ENCODE data around the gene B4GALT2. TPM values are rescaled to one million over a fixed set of nuclear protein-coding genes. Genes with fewer than 3 reads are reported as not detected.

The B4GALT2 gene
- total RNA-seq, 1 experiment from 2014 or later = 76.8 TPM

- RAD21 ChIA-PET (ENCODE audit: low non-redundant PET in 1 of 2, low total read pairs in 2 of 2, uncharacterized antibody in 2 of 2, unreplicated experiment in 2 of 2) = no interaction called here
These were observed 11.5 kb downstream of the B4GALT2 start for GRCh38 chr1:43990271-43991199.

More at GRCh38 chr1:43990271-43991199, 11.5 kb downstream of the B4GALT2 start:
- no peak for DNase-seq (ENCODE audit: low read depth, low spot score)
- TSS peak; percentile 46 for BruUV-seq (replicated peaks)
- CTCF ChIA-PET = interaction anchor here (1.0 kb wide), 1 partner anchor 56 kb away, joined by 3 read pairs; no protein-coding TSS in a partner anchor
- Histone ChIP-seq H3K27ac (ENCODE audit: low read depth, low read length) (peak overlapping the region; percentile 82), H3K4me1 (ENCODE audit: control insufficient read depth in 1 of 2, insufficient read depth in 2 of 2, low read length in 2 of 2) (peaks cover 10 to 39% of the 10 kb centered on the region in 2 experiments), H3K36me3 (ENCODE audit: control insufficient read depth in 1 of 2, insufficient read depth in 2 of 2, low read length in 2 of 2) (peaks cover 2 to 20% of the 10 kb centered on the region in 2 experiments; a peak in 2 of 4 replicates), H3K9ac (ENCODE audit: low read length) (peak overlapping the region; percentile 80), H3K9me3 (ENCODE audit: control insufficient read depth in 1 of 2, insufficient read depth in 1 of 2, low read depth in 1 of 2, low read length in 2 of 2) (no peaks in the 10 kb centered on the region), H3K4me3 (replicated peaks in 1 of 2; ENCODE audit: low read depth in 1 of 2, low read length in 2 of 2) (peak overlapping the region; percentile 63 to 72), H3K4me2 (ENCODE audit: low read length) (peak overlapping the region; percentile 91), H3K9me2 (ENCODE audit: insufficient read depth) (no peaks in the 10 kb centered on the region), H3K27me3 (ENCODE audit: insufficient read depth, low read length) (no peaks in the 10 kb centered on the region), H2AFZ (ENCODE audit: low read depth, low read length, poor library complexity, severe bottlenecking) (no peak overlapping the region), H3K79me2 (ENCODE audit: insufficient read depth, low read length) (no peaks in the 10 kb centered on the region), H4K20me1 (ENCODE audit: insufficient read depth) (no peaks in the 10 kb centered on the region)
- intact Hi-C loops (cut with micrococcal nuclease) = no loop called here
- peak; percentile 6; the same call in 1 of the 2 replicates for ATAC-seq
- TF ChIP-seq CEBPB (IDR thresholded peaks at IDR 0.05; ENCODE audit: low read depth) (no peak), CTCF (IDR thresholded peaks at IDR 0.05 in 2 of 3, conservative IDR thresholded peaks at IDR 0.05 in 1 of 3; ENCODE audit: borderline replicate concordance in 1 of 3, insufficient read depth in 1 of 3, low read depth in 2 of 3, low read length in 2 of 3) (0 out of 6 replicates have a peak, but pooled peaks of 1 of the 3 experiments have one; percentile 6)
- POLR2A ChIA-PET = no interaction called here

Data from HCT116 (cell line).